ENCODE measurements around the gene GMPS. TPM values are rescaled to one million over a fixed set of nuclear protein-coding genes. Genes with fewer than 3 reads are reported as not detected.
A peak's percentile ranks its signal among the peaks of the same experiment; 100 is the strongest.

The GMPS gene
- total and polyA plus RNA-seq, 2 of the 13 experiments (the other 11 are each of a cell fraction or from before 2014, with no cell fraction given), result 29.6 to 85.5 TPM

GRCh38 chr3:155854141-155854940 lies 16.1 kb upstream of the GMPS start, which contains the start of gene SLC33A1 (continued):
- peak; percentile 93 for TF ChIP-seq HMGXB4 (CRISPR knock-in tag; IDR thresholded peaks at IDR 0.05; ENCODE audit: borderline replicate concordance in 1 of 2, low read depth in 1 of 2)
- no peak for TF ChIP-seq E2F1 (CRISPR knock-in tag; IDR thresholded peaks at IDR 0.05)
- peak; percentile 96 for TF ChIP-seq ZNF574 (CRISPR knock-in tag; IDR thresholded peaks at IDR 0.05)
- peak; percentile 67; the same call in 1 of the 2 replicates for TF ChIP-seq KIAA2018 (CRISPR knock-in tag; IDR thresholded peaks at IDR 0.05; ENCODE audit: borderline replicate concordance)
- TF ChIP-seq SMARCE1 (IDR thresholded peaks at IDR 0.05; ENCODE audit: borderline replicate concordance), result no peak
- no peak for TF ChIP-seq TCF7L2 (IDR thresholded peaks at IDR 0.05; ENCODE audit: low read depth, low read length)
- peak; percentile 77 for TF ChIP-seq IKZF4 (CRISPR knock-in tag; IDR thresholded peaks at IDR 0.05; ENCODE audit: borderline replicate concordance, low read depth, not compliant biosample characterization)
- TF ChIP-seq CTCF (CRISPR knock-in tag; IDR thresholded peaks at IDR 0.05), result peak; percentile 22
- TF ChIP-seq FOXA3 (CRISPR knock-in tag; IDR thresholded peaks at IDR 0.05), result peak; percentile 85
